Heart left ventricle (tissue), 16 donors: ENCODE data around the gene MACO1. TPM values are rescaled to one million over a fixed set of nuclear protein-coding genes. Genes with fewer than 3 reads are reported as not detected.

Source experiments
- ATAC-seq, 4 donors: fragments of 200-7000 bp; cut with Tn5 transposase; one replicate each; pipeline ENCODE4 v1.9.1; 2020 to 2022; ENCODE audit warnings: moderate library complexity in 4 of 4, mild to moderate bottlenecking in 3 of 4, moderate number of reproducible peaks in 1 of 4
- DNase-seq, 5 donors: peaks; one replicate each; pipeline ENCODE4 v3.0.0-alpha.2; 2020
- H3K27ac ChIP-seq, 12 donors: fragments of 200-600 bp; sonication (generic) in 4 of 12; one replicate each; pipeline versions ENCODE4 v1.5.0 to v1.8.0; 2016 to 2022; ENCODE audit warnings: mild to moderate bottlenecking in 2 of 12
- H3K27me3 ChIP-seq, 9 donors: fragments of 200-600 bp; sonication (generic) in 2 of 9; one replicate each; pipeline versions ENCODE4 v1.5.1 to v1.8.0; 2016 to 2022; ENCODE audit warnings: mild to moderate bottlenecking in 3 of 9
- H3K36me3 ChIP-seq, 9 donors: fragments of 200-600 bp; sonication (generic) in 2 of 9; one replicate each; pipeline versions ENCODE4 v1.5.0 to v1.8.0; 2018 to 2022; ENCODE audit warnings: mild to moderate bottlenecking in 2 of 9
- H3K4me1 ChIP-seq, 12 donors: fragments of 200-600 bp; sonication (generic) in 4 of 12; one replicate each; pipeline versions ENCODE4 v1.5.0 to v1.8.0; 2016 to 2022; ENCODE audit warnings: mild to moderate bottlenecking in 3 of 12
- H3K4me3 ChIP-seq, 12 donors: fragments of 200-600 bp; sonication (generic) in 4 of 12; one replicate each; pipeline versions ENCODE4 v1.5.0 to v1.8.0; 2017 to 2022; ENCODE audit warnings: mild to moderate bottlenecking in 9 of 12, moderate library complexity in 4 of 12
- H3K9me3 ChIP-seq, 12 donors: fragments of 200-600 bp; sonication (generic) in 4 of 12; one replicate each; pipeline versions ENCODE4 v1.5.0 to v1.8.0; 2016 to 2022; ENCODE audit warnings: mild to moderate bottlenecking in 1 of 12
- CTCF ChIP-seq, 12 donors: fragments of 200-600 bp; sonication (generic) in 4 of 12; IDR thresholded peaks; one replicate each; pipeline versions ENCODE4 v1.5.0 to v1.8.0; 2018 to 2022; ENCODE audit warnings: antibody characterized with exemption in 12 of 12, mild to moderate bottlenecking in 5 of 12
- POLR2A ChIP-seq, 2 donors: fragments of 450-650 bp; IDR thresholded peaks; one replicate each; pipeline ENCODE4 v1.6.1; 2017; ENCODE audit warnings: antibody characterized with exemption in 2 of 2, mild to moderate bottlenecking in 2 of 2, moderate library complexity in 2 of 2
- WGBS, 4 donors: extraction: QIAGEN DNeasy Blood & Tissue Kit in 2 of 4; methylation state at CpG; one replicate each; pipeline versions ENCODE4 v1.1.5 to v1.1.7; 2013 to 2018; 5-methylcytosine and 5-hydroxymethylcytosine counted together
- intact Hi-C, 10 donors: fragments of 100-400 bp; cut with DNase I; formaldehyde crosslinking; loops; one replicate each; pipeline versions ENCODE4 v1.11.1 to v1.14.2; 2022
- polyA plus RNA-seq, 2 donors: library from polyadenylated mRNA; stranded (reverse); fragments of 200-250 nt; gene quantifications; one replicate each; pipeline ENCODE4 v1.2.3, GENCODE V29; 2013
- total RNA-seq, 9 donors: library from RNA; depleted of rRNA in 2 of 9; stranded (reverse); fragments of >200 nt in 2 of 9; fragmentation: NEBNext Ultra II Directional in 3 of 9; extraction: Animal tissue kit (Norgen Biotek cat#: 25700) in 3 of 9; gene quantifications; one replicate each; pipeline versions ENCODE4 v1.1.0 to v1.2.4, GENCODE V29; 2016 to 2023
- donor health status: ischemic (EF 13 %, LVEDD 7.1; RV severe dilation, severe dysfunction).
- donor health status: healthy with polysubstance abuse.
- donor health status: DM: no; HTN: yes; CAD: no.
- donor health status: DM: no; HTN: no; CAD: no.
- donor health status: ischemic (EF 25% LVEDD 6.9; RV normal size, moderate dysfunction).
- donor health status: ischemic (EF 25% LVEDD 5.7; RV mildly dilated, moderate dysfunction).
- donor health status: healthy.
- donor health status: DM: yes; HTN: yes; CAD: no.
- donor health status: ischemic (EF 35%, LVEDD 5.7; RV mildly dilated, moderate dysfunction).
- donor health status: nonischemic (EF 11% LVEDD 7.7; RV severe dilation, severe dysfunction).
- donor health status: DM: yes; HTN: yes; CAD: no.
- donor health status: PGD.
- donor health status: ischemic (EF 29% LVEDD 5.4; RV normal size, mild dysfunction).
- donor health status: nonischemic (EF 23%, LVEDD 6.1; RV moderate dilation, normal function).

MACO1 gene
- total and polyA plus RNA-seq, 11 donors, result 5.8 to 21.0 (median 14.0) TPM

DNA sequence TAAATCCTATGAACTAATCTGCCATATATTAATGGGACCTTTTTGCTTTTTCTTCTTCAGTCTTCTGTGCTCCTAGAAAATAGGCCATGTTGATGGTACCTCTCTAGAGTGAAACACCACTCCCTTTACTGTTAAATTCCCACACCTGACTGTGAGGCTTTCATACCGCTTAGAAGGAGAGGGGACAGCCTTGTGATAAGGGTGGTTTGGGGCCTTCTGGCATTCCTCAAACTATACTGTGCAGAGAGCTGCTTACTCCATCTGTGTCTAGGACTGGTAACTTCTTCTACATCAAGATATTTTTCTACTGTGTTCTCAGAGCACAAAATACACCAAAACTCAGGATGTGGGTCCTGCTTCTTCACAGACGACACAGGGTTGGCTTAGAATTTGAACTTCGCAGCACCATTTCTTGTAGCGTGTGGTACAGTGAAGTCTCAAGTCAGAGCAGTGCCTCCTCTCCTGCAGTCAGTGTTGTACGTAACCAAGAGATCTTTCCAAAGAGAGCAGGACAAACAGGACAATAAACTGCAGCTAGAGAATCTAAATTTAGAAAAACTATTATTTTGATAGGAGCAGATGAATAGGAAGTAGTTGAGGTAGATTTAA is 43.8 kb downstream of the MACO1 start:
- DNase-seq, result no peak
- Histone ChIP-seq H3K36me3 (peaks cover 0 to 6% (median 0%) of the 10 kb centered on the region in 9 donors), H3K27me3 (no peaks in the 10 kb centered on the region), H3K4me1 (peaks cover 0 to 56% (median 24%) of the 10 kb centered on the region in 12 donors), H3K9me3 (no peaks in the 10 kb centered on the region), H3K27ac (peak overlapping the region in 1 of 12 donors; percentile 5), H3K4me3 (no peak overlapping the region)
- intact Hi-C loops, result loop anchor here in 2 of 10 donors (5.0 kb wide), 2 partner anchors 32 to 42 kb away; partner anchors contain the start of gene MACO1 (in 1 of the 2)
- ATAC-seq, result peak; percentile 57 to 68 (median 68)
- WGBS, 4 donors, result 48 to 74% (median 71%) methylated on average over 5 of the region's 5 CpGs
- TF ChIP-seq POLR2A (IDR thresholded peaks at IDR 0.05) (no peak), CTCF (IDR thresholded peaks at IDR 0.05) (no peak)

GRCh38 chr1:25476186-25477097 is 45.7 kb downstream of the MACO1 start:
- ATAC-seq, result no peak
- H3K4me1 ChIP-seq, result peaks cover 0 to 46% (median 21%) of the 10 kb centered on the region in 12 donors

GRCh38 chr1:25477448-25478034 is 46.8 kb downstream of the MACO1 start:
- no peaks in the 10 kb centered on the region for H3K9me3 ChIP-seq
- H3K36me3 ChIP-seq, result peaks cover 0 to 6% (median 0%) of the 10 kb centered on the region in 9 donors
- H3K4me1 ChIP-seq, result peaks cover 0 to 44% (median 19%) of the 10 kb centered on the region in 12 donors
- WGBS, 4 donors, result 95 to 100% (median 97%) methylated on average over 1 of the region's 1 CpG
- intact Hi-C loops, result loop anchor here in 1 of 10 donors (5.0 kb wide), 1 partner anchor 35 kb away; no protein-coding TSS in a partner anchor
- no peak for DNase-seq
- no peak overlapping the region for H3K27ac ChIP-seq
- no peak for ATAC-seq
- no peak overlapping the region for H3K4me3 ChIP-seq
- H3K27me3 ChIP-seq, result no peaks in the 10 kb centered on the region
- TF ChIP-seq CTCF (IDR thresholded peaks at IDR 0.05) (no peak), POLR2A (IDR thresholded peaks at IDR 0.05) (no peak)

More at GRCh38 chr1:25476186-25477097, 45.7 kb downstream of the MACO1 start:
- no peak overlapping the region for H3K4me3 ChIP-seq
- no peaks in the 10 kb centered on the region for H3K9me3 ChIP-seq
- no peaks in the 10 kb centered on the region for H3K27me3 ChIP-seq
- H3K36me3 ChIP-seq, result peaks cover 0 to 6% (median 0%) of the 10 kb centered on the region in 9 donors
- intact Hi-C loops, result loop anchor here in 1 of 10 donors (5.0 kb wide), 1 partner anchor 34 kb away; no protein-coding TSS in a partner anchor
- TF ChIP-seq POLR2A (IDR thresholded peaks at IDR 0.05) (no peak), CTCF (IDR thresholded peaks at IDR 0.05) (no peak)
- H3K27ac ChIP-seq, result no peak overlapping the region
- WGBS, 4 donors, result 86 to 91% (median 87%) methylated on average over 2 of the region's 2 CpGs
- no peak for DNase-seq
